Measurements from ENCODE around the gene TPRG1.

The TPRG1 gene

GRCh38 chr3:189166321-189166720 lies 5.5 kb upstream of the TPRG1 start:
- DNase-seq (ENCODE audit: low spot score) = no peak

GRCh38 chr3:189167027-189167766 lies 4.6 kb upstream of the TPRG1 start:
- DNase-seq (ENCODE audit: low spot score) = no peak

GRCh38 chr3:189168711-189169110 lies 3.1 kb upstream of the TPRG1 start:
- no peak for DNase-seq (ENCODE audit: low spot score)

GRCh38 chr3:189169728-189170127 lies 2.0 kb upstream of the TPRG1 start:
- DNase-seq (ENCODE audit: low spot score) = no peak

GRCh38 chr3:189170559-189170958 lies 1.2 kb upstream of the TPRG1 start:
- no peak for DNase-seq (ENCODE audit: low spot score)

- no peak for DNase-seq (ENCODE audit: low spot score)
These were observed 1.1 kb downstream of the TPRG1 start for GRCh38 chr3:189172668-189173419.

GRCh38 chr3:189184566-189184965 lies 12.8 kb downstream of the TPRG1 start:
- no peak for DNase-seq (ENCODE audit: low spot score)

GRCh38 chr3:189186101-189186500 lies 14.3 kb downstream of the TPRG1 start:
- DNase-seq (ENCODE audit: low spot score) = no peak

GRCh38 chr3:189188466-189188865 lies 16.7 kb downstream of the TPRG1 start:
- DNase-seq (ENCODE audit: low spot score) = no peak

- DNase-seq (ENCODE audit: low spot score) = no peak
These were observed 21.0 kb downstream of the TPRG1 start for GRCh38 chr3:189192725-189193124.

- no peak for DNase-seq (ENCODE audit: low spot score)
These were observed 23.5 kb downstream of the TPRG1 start for GRCh38 chr3:189195302-189195701.

GRCh38 chr3:189202106-189202505 lies 30.3 kb downstream of the TPRG1 start:
- DNase-seq (ENCODE audit: low spot score) = no peak

- no peak for DNase-seq (ENCODE audit: low spot score)
These were observed 30.8 kb downstream of the TPRG1 start for GRCh38 chr3:189202583-189202982.

GRCh38 chr3:189204167-189204866 lies 32.5 kb downstream of the TPRG1 start:
- DNase-seq (ENCODE audit: low spot score) = no peak

- no peak for DNase-seq (ENCODE audit: low spot score)
These were observed 33.2 kb downstream of the TPRG1 start for GRCh38 chr3:189204937-189205336.

- DNase-seq (ENCODE audit: low spot score) = no peak
These were observed 38.5 kb downstream of the TPRG1 start for GRCh38 chr3:189210251-189210770.

GRCh38 chr3:189212681-189213080 lies 40.9 kb downstream of the TPRG1 start:
- no peak for DNase-seq (ENCODE audit: low spot score)

GRCh38 chr3:189214651-189215050 lies 42.9 kb downstream of the TPRG1 start:
- no peak for DNase-seq (ENCODE audit: low spot score)

- no peak for DNase-seq (ENCODE audit: low spot score)
These were observed 51.3 kb downstream of the TPRG1 start for GRCh38 chr3:189222927-189223636.

GRCh38 chr3:189225431-189225830 lies 53.7 kb downstream of the TPRG1 start:
- no peak for DNase-seq (ENCODE audit: low spot score)

- no peak for DNase-seq (ENCODE audit: low spot score)
These were observed 55.5 kb downstream of the TPRG1 start for GRCh38 chr3:189227249-189227648.

- DNase-seq (ENCODE audit: low spot score) = no peak
These were observed 57.5 kb downstream of the TPRG1 start for GRCh38 chr3:189229196-189229828.
